ENCODE data around the gene TRIO.

The TRIO gene

DNA sequence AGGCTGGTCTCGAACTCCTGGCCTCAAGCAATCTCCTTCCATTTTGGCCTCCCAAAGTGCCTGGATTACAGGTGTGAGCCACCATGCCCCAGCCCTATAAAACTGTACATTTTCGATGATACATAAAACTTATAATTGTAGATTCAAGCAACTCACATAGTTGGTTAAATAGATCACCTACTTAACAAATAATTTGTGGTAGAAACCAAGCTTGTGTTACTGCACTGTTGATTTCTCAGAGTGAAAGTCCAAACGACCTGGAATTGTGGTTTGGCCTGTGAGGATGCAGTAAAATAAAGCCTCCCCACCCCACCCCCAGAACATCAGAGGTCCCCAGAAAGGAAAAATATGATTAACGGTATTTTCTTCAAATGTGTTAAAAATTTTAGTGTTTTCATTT lies 92.7 kb downstream of the TRIO start:
- Histone ChIP-seq H3K36me3 (ENCODE audit: insufficient read depth, insufficient read length, low read length) (peaks cover 8% of the 10 kb centered on the region), H3K27me3 (ENCODE audit: insufficient read depth, insufficient read length) (no peaks in the 10 kb centered on the region), H3K9ac (ENCODE audit: insufficient read length, low read depth) (no peak overlapping the region), H3K4me1 (ENCODE audit: insufficient read depth, insufficient read length) (no peaks in the 10 kb centered on the region), H3K4me3 (ENCODE audit: insufficient read length, low read depth) (no peak overlapping the region), H3K9me3 (ENCODE audit: insufficient read depth, low read length) (no peaks in the 10 kb centered on the region)
- no peak for DNase-seq (ENCODE audit: low read depth, low spot score)
- TF ChIP-seq YY1 (IDR thresholded peaks at IDR 0.05; ENCODE audit: insufficient read depth, insufficient read length) (no peak), SUZ12 (IDR thresholded peaks at IDR 0.05; ENCODE audit: extremely low read depth, insufficient read depth, insufficient read length) (no peak), ZNF274 (IDR thresholded peaks at IDR 0.05; ENCODE audit: low read depth, low read length) (no peak)

DNA sequence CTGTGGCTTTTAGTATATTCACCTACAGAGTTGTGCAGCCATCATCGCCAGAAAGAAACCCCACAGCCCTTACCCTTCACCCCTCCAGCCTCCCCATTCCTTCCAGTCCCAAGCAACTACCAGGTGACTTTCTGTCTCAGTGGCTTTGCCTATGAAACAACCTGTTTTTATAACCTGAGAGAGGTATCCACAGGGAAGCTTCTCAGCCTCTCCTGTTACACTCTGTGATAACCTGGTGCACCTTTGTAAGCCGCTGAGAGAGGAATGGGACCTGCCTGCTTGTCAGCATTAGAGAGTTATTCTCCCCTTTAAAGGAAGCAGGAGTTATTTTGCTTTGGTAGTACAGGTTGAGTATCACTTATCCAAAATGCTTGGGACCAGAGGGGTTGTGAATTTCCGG lies 93.6 kb downstream of the TRIO start:
- Histone ChIP-seq H3K9ac (ENCODE audit: insufficient read length, low read depth) (no peak overlapping the region), H3K9me3 (ENCODE audit: insufficient read depth, low read length) (no peaks in the 10 kb centered on the region), H3K36me3 (ENCODE audit: insufficient read depth, insufficient read length, low read length) (peaks cover 8% of the 10 kb centered on the region), H3K27me3 (ENCODE audit: insufficient read depth, insufficient read length) (no peaks in the 10 kb centered on the region), H3K4me3 (ENCODE audit: insufficient read length, low read depth) (no peak overlapping the region), H3K4me1 (ENCODE audit: insufficient read depth, insufficient read length) (no peaks in the 10 kb centered on the region)
- TF ChIP-seq YY1 (IDR thresholded peaks at IDR 0.05; ENCODE audit: insufficient read depth, insufficient read length) (no peak), ZNF274 (IDR thresholded peaks at IDR 0.05; ENCODE audit: low read depth, low read length) (no peak), SUZ12 (IDR thresholded peaks at IDR 0.05; ENCODE audit: extremely low read depth, insufficient read depth, insufficient read length) (no peak)
- no peak for DNase-seq (ENCODE audit: low read depth, low spot score)

DNA sequence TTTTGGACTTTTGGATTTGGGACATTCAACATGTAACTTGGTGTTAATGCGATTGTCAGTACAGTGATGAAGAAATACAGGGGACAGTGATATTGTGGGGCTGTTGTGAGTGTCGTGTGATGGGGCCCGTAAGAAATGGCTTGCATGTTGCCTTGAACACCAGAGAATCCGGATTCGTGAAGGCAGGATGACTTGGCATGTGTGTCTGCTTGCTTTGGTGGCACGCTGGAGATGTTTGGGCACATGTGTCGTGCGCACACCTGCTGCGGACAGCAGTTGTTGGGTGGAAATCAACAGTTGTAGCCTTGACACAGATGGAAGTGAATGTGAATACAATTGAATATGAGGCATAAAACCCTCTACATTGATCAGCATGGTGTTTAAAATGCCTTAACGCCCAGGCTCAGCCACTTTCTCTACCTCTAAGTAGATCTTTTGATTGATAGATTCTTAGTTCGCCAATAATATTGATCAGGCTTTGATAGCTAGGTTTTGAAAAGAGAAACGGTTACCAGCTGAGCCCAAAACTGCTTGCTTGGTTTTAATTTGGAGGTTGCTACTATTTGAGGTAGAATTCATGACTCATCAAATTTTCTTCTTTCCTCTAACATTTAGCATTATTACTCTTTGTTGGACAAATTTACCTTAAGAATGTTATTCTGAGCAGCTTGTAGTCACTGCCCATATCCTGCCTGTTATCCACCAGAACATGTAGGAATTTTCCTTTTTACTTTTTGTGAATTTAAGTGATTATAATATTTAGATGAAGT lies 94.4 kb downstream of the TRIO start:
- DNase-seq (ENCODE audit: low read depth, low spot score): no peak
- H3K4me1 ChIP-seq (ENCODE audit: insufficient read depth, insufficient read length): no peaks in the 10 kb centered on the region
- no peak for TF ChIP-seq ZNF274 (IDR thresholded peaks at IDR 0.05; ENCODE audit: low read depth, low read length)
- TF ChIP-seq YY1 (IDR thresholded peaks at IDR 0.05; ENCODE audit: insufficient read depth, insufficient read length): no peak
- no peak for TF ChIP-seq SUZ12 (IDR thresholded peaks at IDR 0.05; ENCODE audit: extremely low read depth, insufficient read depth, insufficient read length)
- H3K9me3 ChIP-seq (ENCODE audit: insufficient read depth, low read length): no peaks in the 10 kb centered on the region
- no peaks in the 10 kb centered on the region for H3K27me3 ChIP-seq (ENCODE audit: insufficient read depth, insufficient read length)
- no peak overlapping the region for H3K4me3 ChIP-seq (ENCODE audit: insufficient read length, low read depth)
- peaks cover 8% of the 10 kb centered on the region for H3K36me3 ChIP-seq (ENCODE audit: insufficient read depth, insufficient read length, low read length)
- no peak overlapping the region for H3K9ac ChIP-seq (ENCODE audit: insufficient read length, low read depth)

DNA sequence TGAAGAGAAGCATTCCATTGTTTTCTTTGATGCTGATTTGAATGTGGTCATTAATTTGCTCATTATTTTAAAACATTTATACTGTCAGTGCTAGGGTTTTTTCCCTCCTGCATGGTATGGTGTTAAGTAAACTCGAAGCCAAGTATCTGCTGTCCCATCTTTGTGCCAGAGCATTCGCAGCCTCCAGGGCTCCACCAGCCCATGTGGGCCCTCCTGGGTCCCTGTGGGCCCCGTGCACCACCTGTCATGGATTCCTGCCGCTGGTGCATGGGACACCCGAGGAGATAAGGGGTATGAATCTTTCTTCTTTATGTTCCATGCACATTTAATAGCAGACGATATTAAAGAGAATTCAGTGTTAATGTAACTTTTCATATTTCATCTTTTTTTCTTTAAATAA lies 95.1 kb downstream of the TRIO start:
- no peak for DNase-seq (ENCODE audit: low read depth, low spot score)
- Histone ChIP-seq H3K9ac (ENCODE audit: insufficient read length, low read depth) (no peak overlapping the region), H3K36me3 (ENCODE audit: insufficient read depth, insufficient read length, low read length) (peaks cover 8% of the 10 kb centered on the region), H3K4me1 (ENCODE audit: insufficient read depth, insufficient read length) (no peaks in the 10 kb centered on the region), H3K9me3 (ENCODE audit: insufficient read depth, low read length) (no peaks in the 10 kb centered on the region), H3K27me3 (ENCODE audit: insufficient read depth, insufficient read length) (no peaks in the 10 kb centered on the region), H3K4me3 (ENCODE audit: insufficient read length, low read depth) (no peak overlapping the region)
- TF ChIP-seq SUZ12 (IDR thresholded peaks at IDR 0.05; ENCODE audit: extremely low read depth, insufficient read depth, insufficient read length) (no peak), ZNF274 (IDR thresholded peaks at IDR 0.05; ENCODE audit: low read depth, low read length) (no peak), YY1 (IDR thresholded peaks at IDR 0.05; ENCODE audit: insufficient read depth, insufficient read length) (no peak)

DNA sequence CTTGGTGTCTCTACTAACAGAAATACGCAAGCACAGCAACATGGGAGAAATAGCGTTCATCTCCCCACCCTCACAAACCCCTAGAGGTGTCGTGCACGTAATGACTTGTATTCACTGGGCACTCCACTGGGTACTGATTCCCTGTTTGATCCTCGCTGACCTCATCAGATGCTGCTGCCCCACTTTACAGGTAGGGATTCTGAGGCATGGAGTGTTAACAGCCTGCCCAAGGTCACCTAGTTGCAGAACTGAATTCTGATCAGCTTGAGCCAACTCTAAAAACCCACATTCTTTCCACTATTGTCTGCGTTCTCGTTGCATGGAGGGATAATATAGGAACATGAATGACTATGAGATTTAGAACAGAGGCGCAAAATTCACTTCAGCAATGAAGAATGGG lies 96.3 kb downstream of the TRIO start:
- TF ChIP-seq YY1 (IDR thresholded peaks at IDR 0.05; ENCODE audit: insufficient read depth, insufficient read length) (no peak), SUZ12 (IDR thresholded peaks at IDR 0.05; ENCODE audit: extremely low read depth, insufficient read depth, insufficient read length) (no peak), ZNF274 (IDR thresholded peaks at IDR 0.05; ENCODE audit: low read depth, low read length) (no peak)
- Histone ChIP-seq H3K9ac (ENCODE audit: insufficient read length, low read depth) (no peak overlapping the region), H3K9me3 (ENCODE audit: insufficient read depth, low read length) (no peaks in the 10 kb centered on the region), H3K27me3 (ENCODE audit: insufficient read depth, insufficient read length) (no peaks in the 10 kb centered on the region), H3K4me3 (ENCODE audit: insufficient read length, low read depth) (no peak overlapping the region), H3K4me1 (ENCODE audit: insufficient read depth, insufficient read length) (no peaks in the 10 kb centered on the region), H3K36me3 (ENCODE audit: insufficient read depth, insufficient read length, low read length) (peaks cover 8% of the 10 kb centered on the region)
- DNase-seq (ENCODE audit: low read depth, low spot score): no peak

DNA sequence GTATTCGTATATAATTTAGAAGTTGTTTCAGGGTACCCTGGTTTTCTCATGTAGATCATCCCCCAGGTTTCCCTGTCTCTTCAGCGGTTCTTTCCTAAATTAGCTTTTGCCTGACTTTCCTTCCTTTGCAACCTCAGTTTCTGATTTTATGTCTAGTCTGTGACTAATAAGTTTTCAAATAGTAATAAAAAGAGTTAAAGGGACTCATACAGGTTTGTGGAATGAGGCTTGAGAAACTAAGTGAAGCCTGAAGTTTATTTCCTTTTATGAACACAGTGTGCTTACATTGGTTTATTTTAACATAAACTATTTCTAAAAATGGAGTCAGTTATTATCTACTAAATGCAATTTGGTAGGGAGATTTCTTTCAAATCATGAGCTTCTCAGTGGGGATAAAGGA lies 96.8 kb downstream of the TRIO start:
- H3K4me1 ChIP-seq (ENCODE audit: insufficient read depth, insufficient read length): peaks cover 3% of the 10 kb centered on the region

DNA sequence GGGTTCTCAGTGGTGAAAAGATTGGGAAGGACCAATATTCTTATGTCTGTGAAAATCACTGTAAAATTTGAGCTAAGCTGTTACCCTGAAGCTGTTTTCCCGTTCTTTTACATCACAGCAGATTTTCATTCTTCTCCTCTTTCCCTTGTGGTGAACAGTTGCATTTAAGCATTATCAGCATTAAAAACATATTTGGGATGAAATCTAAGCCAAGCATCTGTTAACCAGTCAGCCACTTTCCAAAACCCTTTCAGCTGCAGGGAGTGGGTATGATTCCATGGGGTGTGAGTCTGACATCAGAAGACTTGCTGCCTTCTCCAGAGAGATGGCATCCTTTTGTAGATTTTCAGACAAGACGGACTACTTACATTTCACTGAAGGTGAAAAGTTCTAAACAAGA lies 97.2 kb downstream of the TRIO start:
- Histone ChIP-seq H3K4me3 (ENCODE audit: insufficient read length, low read depth) (no peak overlapping the region), H3K36me3 (ENCODE audit: insufficient read depth, insufficient read length, low read length) (peaks cover 8% of the 10 kb centered on the region), H3K9me3 (ENCODE audit: insufficient read depth, low read length) (no peaks in the 10 kb centered on the region), H3K9ac (ENCODE audit: insufficient read length, low read depth) (no peak overlapping the region), H3K27me3 (ENCODE audit: insufficient read depth, insufficient read length) (no peaks in the 10 kb centered on the region), H3K4me1 (ENCODE audit: insufficient read depth, insufficient read length) (peaks cover 3% of the 10 kb centered on the region)
- no peak for DNase-seq (ENCODE audit: low read depth, low spot score)
- TF ChIP-seq YY1 (IDR thresholded peaks at IDR 0.05; ENCODE audit: insufficient read depth, insufficient read length) (no peak), ZNF274 (IDR thresholded peaks at IDR 0.05; ENCODE audit: low read depth, low read length) (no peak), SUZ12 (IDR thresholded peaks at IDR 0.05; ENCODE audit: extremely low read depth, insufficient read depth, insufficient read length) (no peak)

More for the DNA sequence above, 96.8 kb downstream of the TRIO start:
- no peak overlapping the region for H3K4me3 ChIP-seq (ENCODE audit: insufficient read length, low read depth)
- TF ChIP-seq SUZ12 (IDR thresholded peaks at IDR 0.05; ENCODE audit: extremely low read depth, insufficient read depth, insufficient read length): no peak
- peaks cover 8% of the 10 kb centered on the region for H3K36me3 ChIP-seq (ENCODE audit: insufficient read depth, insufficient read length, low read length)
- no peaks in the 10 kb centered on the region for H3K27me3 ChIP-seq (ENCODE audit: insufficient read depth, insufficient read length)
- H3K9ac ChIP-seq (ENCODE audit: insufficient read length, low read depth): no peak overlapping the region
- H3K9me3 ChIP-seq (ENCODE audit: insufficient read depth, low read length): no peaks in the 10 kb centered on the region
- DNase-seq (ENCODE audit: low read depth, low spot score): no peak
